Coronary artery (tissue), 2 donors: ENCODE results near the gene AUTS2.

Experiments
- DNase-seq: peaks from one replicate; pipeline ENCODE4 v3.0.0-alpha.2; 2017; ENCODE audit warnings: low spot score
- H3K27ac ChIP-seq, 2 donors: fragments of 200-600 bp; sonication (generic); one replicate each; pipeline ENCODE4 v1.5.1; 2016 to 2019
- H3K4me3 ChIP-seq: fragments of 200-600 bp; sonication (generic); 2 replicates; pipeline ENCODE4 v1.5.1; 2016; ENCODE audit warnings: mild to moderate bottlenecking, moderate library complexity
- CTCF ChIP-seq: fragments of 200-600 bp; sonication (generic); IDR thresholded peaks from one replicate; pipeline ENCODE4 v1.5.1; 2019; ENCODE audit warnings: antibody characterized with exemption

The AUTS2 gene

GRCh38 chr7:69748530-69748929 is 150.3 kb downstream of the AUTS2 start:
- DNase-seq, result no peak
- no peak overlapping the region for H3K4me3 ChIP-seq
- H3K27ac ChIP-seq, result no peak overlapping the region
- no peak for TF ChIP-seq CTCF

- DNase-seq, result no peak
Observed at GRCh38 chr7:69749372-69749979, 151.2 kb downstream of the AUTS2 start.

GRCh38 chr7:69749994-69750393 is 151.7 kb downstream of the AUTS2 start:
- H3K27ac ChIP-seq, result no peak overlapping the region
- DNase-seq, result no peak
- H3K4me3 ChIP-seq, result no peak overlapping the region
- no peak for TF ChIP-seq CTCF

More at GRCh38 chr7:69749372-69749979, 151.2 kb downstream of the AUTS2 start:
- TF ChIP-seq CTCF, result no peak
- Histone ChIP-seq H3K4me3 (no peak overlapping the region), H3K27ac (no peak overlapping the region)

- no peak for DNase-seq
- TF ChIP-seq CTCF, result no peak
- Histone ChIP-seq H3K27ac (no peak overlapping the region), H3K4me3 (no peak overlapping the region)
Observed at GRCh38 chr7:69751026-69751425, 152.8 kb downstream of the AUTS2 start.

- no peak for DNase-seq
- TF ChIP-seq CTCF, result no peak
- Histone ChIP-seq H3K27ac (no peak overlapping the region), H3K4me3 (no peak overlapping the region)
Observed at GRCh38 chr7:69753981-69754380, 155.7 kb downstream of the AUTS2 start.

GRCh38 chr7:69754476-69754875 is 156.2 kb downstream of the AUTS2 start:
- TF ChIP-seq CTCF, result no peak
- Histone ChIP-seq H3K4me3 (no peak overlapping the region), H3K27ac (no peak overlapping the region)
- no peak for DNase-seq

GRCh38 chr7:69756235-69756634 is 158.0 kb downstream of the AUTS2 start:
- DNase-seq, result no peak
- Histone ChIP-seq H3K27ac (no peak overlapping the region), H3K4me3 (no peak overlapping the region)
- no peak for TF ChIP-seq CTCF
